Measurements from ENCODE around the gene CSTA. TPM values are rescaled to one million over a fixed set of nuclear protein-coding genes. Genes with fewer than 3 reads are reported as not detected.

The CSTA gene
- total RNA-seq, 1 experiment from 2014 or later: not detected

DNA sequence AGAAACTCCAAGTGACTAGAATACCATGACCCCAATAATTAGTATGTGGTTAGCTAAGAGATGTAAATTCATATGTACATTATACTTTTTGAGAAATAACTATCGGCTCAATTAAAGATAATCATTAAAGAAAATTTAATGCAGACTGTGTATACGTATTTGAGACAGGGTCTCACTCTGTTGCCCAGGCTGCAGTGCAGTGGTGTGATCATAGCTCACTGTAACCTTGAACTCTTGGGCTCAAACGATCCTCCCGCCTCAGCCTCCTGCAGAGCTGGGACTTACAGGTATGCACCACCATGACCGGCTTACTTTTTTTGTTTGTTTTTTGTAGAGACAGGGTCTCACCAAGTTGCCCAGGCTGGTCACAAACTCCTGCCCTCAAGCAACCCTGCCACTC is 8.7 kb upstream of the CSTA start:
- no peak for DNase-seq (ENCODE audit: low spot score)
- in situ Hi-C loops (cut with HindIII; ENCODE audit: low sequenced_read_pairs): no loop called here

DNA sequence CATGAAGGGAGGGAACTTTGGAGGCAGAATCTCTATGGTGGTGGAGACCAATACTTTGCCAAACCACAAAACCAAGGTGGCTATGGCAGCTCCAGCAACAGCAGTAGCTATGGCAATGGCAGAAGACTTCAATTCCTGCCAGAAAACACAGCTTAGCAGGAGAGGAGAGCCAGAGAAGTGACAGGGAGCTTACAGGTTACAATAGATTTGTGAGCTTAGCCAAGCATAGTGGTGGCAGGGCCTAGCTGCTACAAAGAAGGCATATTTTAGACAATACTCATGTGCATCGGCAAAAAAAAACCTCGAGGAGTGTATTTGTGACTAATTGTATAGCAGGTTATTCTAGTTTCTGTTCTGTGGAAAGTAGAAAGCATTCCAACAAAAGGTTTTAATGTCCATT is 6.4 kb upstream of the CSTA start:
- in situ Hi-C loops (cut with HindIII; ENCODE audit: low sequenced_read_pairs): no loop called here

DNA sequence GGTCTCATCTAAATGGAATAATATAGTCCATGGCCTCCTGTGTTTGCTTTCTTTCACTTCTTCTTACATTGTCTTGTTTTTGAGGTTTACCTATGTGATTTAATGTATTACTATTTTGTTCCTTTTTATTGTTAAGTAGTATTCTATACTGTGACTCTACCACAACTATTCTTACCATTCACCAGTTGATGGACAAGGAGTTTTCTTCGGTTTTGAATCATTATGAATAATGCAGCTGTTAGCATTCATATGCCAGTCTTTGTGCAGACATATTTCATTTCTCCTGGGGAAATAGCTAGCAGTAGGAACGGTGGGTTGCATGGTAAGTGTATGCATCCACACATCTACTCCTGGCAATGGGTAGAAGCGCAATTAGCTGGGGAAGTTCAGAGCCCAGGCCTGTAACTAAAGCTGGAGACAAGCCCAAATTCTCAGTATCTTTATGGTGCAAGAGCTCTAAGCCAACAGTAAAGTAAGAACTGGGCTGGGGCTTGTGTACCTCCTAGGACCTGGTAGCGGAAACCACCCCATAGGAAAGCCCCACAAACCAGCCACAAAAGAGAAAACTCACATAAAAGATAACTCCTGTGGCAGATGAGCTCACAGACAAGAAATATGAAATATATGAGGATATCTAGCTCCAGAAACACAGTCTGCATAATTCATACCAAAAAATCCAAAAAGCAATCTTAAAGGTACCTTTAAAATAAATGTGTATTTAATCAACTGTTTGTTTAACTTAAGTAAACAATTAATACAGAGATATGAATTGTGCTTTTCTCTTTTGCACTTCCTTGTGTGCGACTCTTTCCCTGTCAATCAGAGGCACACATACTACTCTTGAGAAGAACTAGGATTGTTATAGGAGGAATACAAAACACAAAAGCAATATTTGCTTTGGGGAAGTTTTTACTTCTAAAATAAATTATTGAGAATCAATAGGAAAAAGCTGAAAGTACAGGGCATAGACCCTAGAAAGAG is 2.7 kb upstream of the CSTA start:
- in situ Hi-C loops (cut with HindIII; ENCODE audit: low sequenced_read_pairs): no loop called here

More for the DNA sequence above, 6.4 kb upstream of the CSTA start:
- DNase-seq (ENCODE audit: low spot score): no peak

DNA sequence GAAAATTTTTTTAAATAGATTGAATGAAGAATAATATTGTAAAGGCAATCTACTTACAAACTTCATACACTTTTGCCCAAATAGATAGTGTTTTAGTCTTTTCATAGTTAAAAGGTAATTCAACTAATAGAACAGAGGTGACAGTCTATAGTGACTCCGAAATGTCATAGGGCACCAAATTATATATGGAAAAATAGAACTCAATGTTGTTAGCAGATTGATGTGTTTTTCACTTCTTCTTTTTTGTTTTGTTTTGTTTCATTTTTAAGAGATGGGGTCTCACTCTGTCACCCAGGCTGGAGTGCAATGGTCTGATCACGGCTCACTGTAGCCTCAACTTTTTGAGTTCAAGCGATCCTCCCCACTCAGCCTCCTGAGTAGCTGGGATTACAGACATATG is 721 bp downstream of the CSTA start:
- in situ Hi-C loops (cut with HindIII; ENCODE audit: low sequenced_read_pairs): no loop called here
- DNase-seq (ENCODE audit: low spot score): no peak

More for the DNA sequence above, 2.7 kb upstream of the CSTA start:
- DNase-seq (ENCODE audit: low spot score): no peak

DNA sequence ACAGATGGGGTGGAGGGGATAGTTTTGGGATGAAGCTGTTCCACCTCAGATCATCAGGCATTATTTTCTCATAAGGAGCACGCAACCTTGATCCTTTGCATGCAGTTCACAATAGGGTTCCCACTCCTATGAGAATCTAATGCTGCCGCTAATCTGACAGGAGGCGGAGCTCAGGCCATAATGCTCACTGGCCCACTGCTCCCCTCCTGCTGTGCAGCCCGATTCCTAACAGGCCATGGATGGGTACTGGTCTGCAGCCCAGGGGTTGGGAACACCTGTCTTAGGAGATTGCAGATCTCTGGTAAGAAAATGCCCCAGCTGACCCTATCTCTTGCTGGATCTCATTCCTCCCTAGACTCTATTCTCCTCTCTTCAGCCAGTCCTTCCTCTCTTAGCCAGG is 6.8 kb downstream of the CSTA start:
- in situ Hi-C loops (cut with HindIII; ENCODE audit: low sequenced_read_pairs): no loop called here
- DNase-seq (ENCODE audit: low spot score): no peak

DNA sequence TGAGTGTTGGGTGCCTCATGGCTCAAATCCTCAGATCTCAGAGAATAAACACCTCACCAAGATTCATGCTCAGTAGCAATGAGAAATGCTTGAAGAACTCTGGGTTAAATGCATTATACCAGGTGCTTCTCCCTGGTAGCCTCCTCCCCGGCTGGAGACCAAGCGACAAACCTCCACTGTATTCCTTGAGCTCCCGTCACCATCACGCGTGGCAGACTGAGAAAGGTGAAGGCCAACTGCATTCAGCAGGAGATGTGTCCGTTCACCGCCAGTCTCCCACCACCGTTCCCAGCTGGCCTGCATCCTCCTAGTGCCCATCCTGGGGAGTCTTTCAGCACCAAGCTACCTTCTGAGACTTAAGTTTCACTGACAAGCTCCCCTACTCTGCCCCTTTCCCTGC is 7.5 kb downstream of the CSTA start:
- no peak for DNase-seq (ENCODE audit: low spot score)
- in situ Hi-C loops (cut with HindIII; ENCODE audit: low sequenced_read_pairs): no loop called here

DNA sequence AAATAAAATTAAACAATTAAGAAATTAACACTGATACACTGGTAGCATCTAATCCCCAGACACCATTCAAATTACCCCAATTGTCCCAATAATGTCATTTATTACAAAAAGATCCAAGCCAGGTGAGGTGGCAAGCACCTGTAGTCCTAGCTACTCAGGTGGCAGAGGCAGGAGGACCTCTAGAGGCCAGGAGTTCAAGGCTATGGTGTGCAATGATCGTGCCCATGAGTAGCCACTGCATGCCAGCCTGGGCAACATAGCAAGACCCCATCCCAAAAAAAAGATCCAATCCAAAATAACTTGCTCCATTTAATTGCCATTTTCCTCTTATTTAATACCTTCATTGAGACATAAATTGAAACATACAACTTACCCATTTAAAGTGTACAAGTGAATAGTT is 17.8 kb downstream of the CSTA start:
- DNase-seq (ENCODE audit: low spot score): no peak
- in situ Hi-C loops (cut with HindIII; ENCODE audit: low sequenced_read_pairs): no loop called here

DNA sequence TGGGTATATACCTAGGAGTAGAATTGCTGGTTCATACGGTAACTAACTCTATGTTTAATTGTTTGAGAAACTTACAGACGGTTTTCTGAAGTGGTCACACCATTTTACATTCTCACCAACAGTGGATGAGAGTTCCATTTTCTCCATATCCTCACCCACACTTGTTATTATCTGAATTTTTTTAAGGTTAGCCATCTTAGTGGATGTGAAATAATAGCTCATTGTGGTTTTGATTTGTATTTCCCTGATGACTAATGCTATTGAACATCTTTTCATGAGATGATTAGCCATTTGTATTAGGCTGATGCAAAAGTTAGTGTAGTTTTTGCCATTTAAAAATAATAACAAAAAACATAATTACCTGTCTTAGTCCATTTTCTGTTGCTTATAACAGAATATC is 18.6 kb downstream of the CSTA start:
- in situ Hi-C loops (cut with HindIII; ENCODE audit: low sequenced_read_pairs): no loop called here
- DNase-seq (ENCODE audit: low spot score): no peak

DNA sequence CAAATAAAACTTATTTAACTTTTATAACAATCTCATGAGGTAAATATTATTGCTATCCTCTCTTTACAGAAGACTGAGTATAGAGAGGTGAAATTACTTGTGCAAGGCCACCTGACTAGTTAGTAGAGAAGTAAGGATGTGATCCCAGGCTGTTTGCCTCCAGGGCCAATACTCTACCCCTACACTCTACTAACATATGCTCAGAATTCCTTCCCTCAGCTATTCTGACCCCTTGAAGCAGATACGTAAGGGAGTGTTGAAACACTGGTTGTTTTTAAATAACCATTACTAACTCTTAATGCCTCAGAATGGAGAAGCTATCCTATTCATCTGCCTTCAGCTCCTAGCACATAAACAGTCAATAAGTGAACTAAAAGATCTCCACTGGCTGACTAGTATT is 24.1 kb downstream of the CSTA start:
- DNase-seq (ENCODE audit: low spot score): no peak
- in situ Hi-C loops (cut with HindIII; ENCODE audit: low sequenced_read_pairs): no loop called here

DNA sequence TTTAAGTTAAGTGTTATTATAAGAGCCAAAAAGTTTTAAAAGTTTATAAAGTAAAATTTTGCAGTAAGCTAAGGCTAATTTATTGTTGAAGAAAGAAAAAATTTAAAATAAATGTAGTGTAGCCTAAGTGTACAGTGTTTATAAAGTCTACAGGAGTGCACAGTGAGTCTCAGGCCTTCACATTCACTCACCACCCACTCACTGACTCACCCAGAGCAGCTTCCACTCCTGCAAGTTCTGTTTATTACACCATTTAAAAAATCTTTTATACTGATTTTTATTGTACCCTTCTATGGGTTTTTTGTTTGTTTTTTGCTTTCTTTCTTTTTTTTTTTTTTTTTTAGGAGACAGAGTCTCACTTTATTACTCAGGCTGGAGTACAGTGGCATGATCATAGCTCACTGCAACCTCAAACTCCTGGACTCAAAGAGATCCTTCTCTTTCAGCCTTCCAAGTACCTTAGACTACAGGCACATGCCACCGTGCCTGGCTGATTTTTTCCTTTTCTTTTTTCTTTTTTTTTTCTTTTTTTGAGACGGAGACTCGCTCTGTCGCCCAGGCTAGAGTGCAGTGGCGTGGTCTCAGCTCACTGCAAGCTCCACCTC is 25.9 kb downstream of the CSTA start:
- in situ Hi-C loops (cut with HindIII; ENCODE audit: low sequenced_read_pairs): no loop called here
- DNase-seq (ENCODE audit: low spot score): no peak

DNA sequence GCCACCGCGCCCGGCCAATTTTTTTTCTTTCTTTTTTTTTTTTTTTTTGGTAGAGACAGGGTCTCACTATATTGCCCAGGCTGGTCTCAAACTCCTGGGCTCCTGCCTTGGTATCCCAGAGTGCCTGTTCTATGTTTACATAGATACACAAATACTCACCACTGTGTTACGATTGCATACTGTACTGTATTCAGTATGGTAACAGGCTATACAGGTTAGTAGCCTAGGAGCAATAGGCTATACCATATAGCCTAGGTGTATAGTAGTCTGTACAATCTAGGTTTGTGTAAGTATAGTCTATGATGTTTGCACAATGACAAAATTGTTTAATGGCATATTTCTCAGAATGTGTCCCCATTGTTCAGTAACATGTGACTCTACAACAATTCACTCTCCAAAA is 26.6 kb downstream of the CSTA start:
- DNase-seq (ENCODE audit: low spot score): no peak
- in situ Hi-C loops (cut with HindIII; ENCODE audit: low sequenced_read_pairs): no loop called here

DNA sequence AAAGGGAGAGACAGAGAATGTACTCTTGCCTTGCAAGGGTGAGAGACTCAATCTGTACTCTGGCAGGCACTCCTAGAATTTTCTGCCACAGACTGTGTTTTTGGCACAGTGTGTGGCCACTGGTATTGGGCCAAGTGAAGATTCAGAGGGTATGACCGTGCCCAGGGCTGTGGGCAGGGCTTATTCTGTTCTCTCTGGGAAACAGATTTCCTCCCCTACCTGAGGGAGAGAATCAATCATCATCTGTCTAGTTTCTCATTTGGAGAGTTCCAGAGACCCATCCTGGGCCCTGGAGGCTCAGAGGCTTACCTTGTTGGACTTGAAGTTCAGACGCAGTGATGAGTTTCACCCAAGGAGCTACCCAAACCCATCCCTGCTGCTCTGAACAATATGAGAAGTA is 28.2 kb downstream of the CSTA start:
- DNase-seq (ENCODE audit: low spot score): peak; percentile 48
- in situ Hi-C loops (cut with HindIII; ENCODE audit: low sequenced_read_pairs): no loop called here

DNA sequence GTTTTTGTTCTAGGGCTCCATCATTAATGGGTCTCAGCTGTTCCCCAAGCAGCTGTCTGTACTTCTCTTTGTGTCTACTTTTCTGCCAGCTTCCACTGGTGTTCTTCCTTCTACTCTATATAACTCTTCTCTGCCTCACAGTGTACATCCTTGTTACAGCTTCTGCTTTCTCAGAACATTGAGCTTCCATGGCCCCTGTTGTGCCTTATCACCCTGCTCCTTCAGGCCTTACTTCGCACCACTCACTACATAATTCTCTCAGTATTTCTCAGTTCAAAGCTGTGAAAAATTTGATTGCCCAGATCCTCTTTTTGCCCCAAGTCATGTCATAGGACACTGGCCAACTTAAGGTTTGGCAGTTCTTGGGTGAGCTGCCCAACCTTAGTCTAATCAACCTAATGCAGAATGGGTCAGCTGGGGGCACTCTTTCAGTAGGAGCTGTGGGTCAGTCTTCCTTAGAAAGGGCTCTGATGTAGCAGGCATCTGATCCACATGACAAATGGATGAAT is 28.9 kb downstream of the CSTA start:
- no peak for DNase-seq (ENCODE audit: low spot score)
- in situ Hi-C loops (cut with HindIII; ENCODE audit: low sequenced_read_pairs): no loop called here

DNA sequence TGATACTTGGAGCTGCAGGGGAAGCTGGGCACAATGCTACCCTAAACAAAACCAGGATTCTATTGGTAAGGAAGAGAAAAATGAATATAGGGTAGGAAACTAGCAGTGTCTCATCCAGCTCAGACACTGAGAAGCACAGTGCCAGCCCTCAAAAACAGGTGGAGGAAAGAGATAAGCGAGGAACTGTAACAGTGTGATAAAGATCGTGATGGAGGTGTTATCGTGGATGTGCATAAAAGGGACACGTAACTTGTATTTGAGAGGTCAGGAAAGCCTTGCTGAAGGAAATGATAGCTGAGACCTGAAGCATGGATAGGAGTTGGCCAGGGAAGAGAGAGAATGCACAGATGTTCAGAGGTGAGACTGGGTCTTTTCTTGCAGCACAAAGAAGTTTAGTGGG is 30.6 kb downstream of the CSTA start:
- no peak for DNase-seq (ENCODE audit: low spot score)
- in situ Hi-C loops (cut with HindIII; ENCODE audit: low sequenced_read_pairs): no loop called here

DNA sequence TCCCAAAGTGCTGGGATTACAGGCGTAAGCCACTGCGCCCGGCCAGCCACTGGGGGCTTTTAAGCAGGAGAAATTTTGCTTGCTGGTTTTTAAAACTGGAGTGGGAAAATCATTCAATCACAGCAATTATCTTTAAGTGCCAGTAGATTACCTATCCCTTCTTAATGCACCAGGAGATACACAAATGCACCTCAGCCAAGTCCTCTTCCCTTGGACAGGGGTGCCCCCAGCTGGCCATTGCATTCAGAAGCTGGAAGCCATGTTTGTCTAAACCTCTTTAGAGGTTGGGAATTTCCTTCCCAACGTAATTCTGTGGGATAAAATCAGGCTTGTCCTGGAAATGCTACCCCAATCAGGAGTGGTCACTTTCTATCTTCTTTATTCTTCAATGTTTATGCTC is 31.4 kb downstream of the CSTA start:
- in situ Hi-C loops (cut with HindIII; ENCODE audit: low sequenced_read_pairs): no loop called here
- DNase-seq (ENCODE audit: low spot score): peak; percentile 19

DNA sequence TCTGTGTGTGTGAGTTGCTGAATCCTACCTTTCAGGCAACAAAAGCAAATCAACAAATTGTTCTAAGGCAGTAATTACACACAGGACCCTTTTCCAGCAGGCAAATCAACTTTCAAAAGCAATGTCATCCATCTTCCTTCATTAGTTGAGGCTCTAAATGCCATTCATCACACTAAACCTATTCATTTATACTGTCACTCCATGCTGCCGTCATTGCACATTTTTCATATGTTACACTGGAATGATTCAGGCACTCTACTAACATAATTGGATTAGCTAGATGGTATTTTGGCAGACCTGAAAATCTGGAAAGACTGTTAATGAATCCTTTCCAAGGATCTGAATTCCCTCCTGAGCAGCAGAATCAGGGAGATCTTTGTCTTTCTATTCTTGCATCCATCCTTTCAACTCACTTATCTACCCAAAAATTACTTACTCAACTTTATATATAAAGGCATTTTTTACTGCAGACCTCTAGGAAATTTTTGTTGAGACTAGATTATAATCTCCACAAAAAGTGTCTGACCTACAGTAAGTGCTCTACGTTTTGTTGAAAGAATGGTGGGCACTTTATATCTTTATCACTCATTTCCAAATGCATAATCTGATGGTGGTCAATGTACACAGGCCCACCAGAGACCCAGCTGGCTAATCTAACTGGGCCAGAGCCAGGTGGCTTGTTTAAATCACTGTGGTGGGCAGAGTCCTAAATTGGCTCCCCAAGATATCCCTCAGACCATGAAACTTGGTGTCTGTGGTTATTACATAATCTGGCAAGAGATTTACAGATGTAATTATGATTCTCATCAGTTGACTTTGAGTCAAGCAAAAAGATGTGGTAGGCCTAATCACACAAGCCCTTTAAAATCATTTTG is 33.0 kb downstream of the CSTA start:
- in situ Hi-C loops (cut with HindIII; ENCODE audit: low sequenced_read_pairs): no loop called here
- no peak for DNase-seq (ENCODE audit: low spot score)

DNA sequence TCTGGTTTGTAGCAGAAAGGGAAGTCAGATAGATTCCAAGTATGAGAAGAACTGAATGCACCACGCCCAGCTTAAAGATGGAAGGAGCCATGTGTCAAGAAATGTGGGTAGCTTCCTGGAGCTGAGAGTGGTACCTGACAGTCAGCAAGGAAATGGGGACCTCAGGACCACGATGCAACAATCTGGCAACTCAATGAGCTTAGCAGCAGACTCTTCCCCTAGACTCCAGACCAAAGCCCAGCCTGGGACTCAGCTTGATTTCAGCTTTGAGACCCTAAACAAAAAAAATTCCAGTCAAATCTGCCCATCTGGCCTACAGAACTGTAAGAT is 33.6 kb downstream of the CSTA start:
- no peak for DNase-seq (ENCODE audit: low spot score)
- in situ Hi-C loops (cut with HindIII; ENCODE audit: low sequenced_read_pairs): no loop called here

DNA sequence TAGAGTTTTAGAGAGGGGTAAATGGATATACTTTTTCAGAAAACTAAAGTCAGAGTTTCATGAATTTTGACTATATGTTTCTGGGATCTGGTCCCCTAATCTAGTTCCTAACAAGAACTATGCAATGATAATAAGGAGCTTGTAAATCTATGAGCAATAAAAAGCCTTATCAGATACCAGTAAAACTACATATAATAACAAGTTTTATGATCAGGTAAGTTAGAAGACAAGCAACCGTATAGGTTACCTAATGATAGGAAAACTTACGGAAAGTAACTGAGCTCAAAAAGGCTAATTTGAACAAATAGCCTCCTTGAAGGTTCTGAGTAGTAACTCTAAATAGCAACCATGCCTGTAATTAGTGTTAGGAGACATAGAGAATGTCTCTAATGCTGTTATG is 37.0 kb downstream of the CSTA start:
- no peak for DNase-seq (ENCODE audit: low spot score)
- in situ Hi-C loops (cut with HindIII; ENCODE audit: low sequenced_read_pairs): no loop called here

DNA sequence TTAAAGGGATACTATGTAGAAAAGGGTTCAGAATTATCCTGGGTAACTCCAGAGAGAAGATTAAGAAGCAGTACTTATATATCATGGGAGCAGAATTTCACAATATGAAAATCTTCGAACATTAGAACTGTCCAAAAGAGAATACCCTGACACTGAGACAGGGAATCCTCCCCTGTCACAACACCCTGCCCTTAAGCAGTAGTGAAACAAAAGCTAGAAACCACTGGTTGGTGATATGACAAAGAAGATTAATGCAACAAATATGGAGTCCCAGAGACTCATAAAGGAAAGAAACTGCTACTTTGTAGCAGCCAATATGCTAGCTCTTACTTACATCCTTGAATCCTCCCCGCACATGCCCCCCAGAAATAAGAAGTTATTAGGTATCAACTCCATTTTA is 39.4 kb downstream of the CSTA start:
- in situ Hi-C loops (cut with HindIII; ENCODE audit: low sequenced_read_pairs): no loop called here
- no peak for DNase-seq (ENCODE audit: low spot score)

DNA sequence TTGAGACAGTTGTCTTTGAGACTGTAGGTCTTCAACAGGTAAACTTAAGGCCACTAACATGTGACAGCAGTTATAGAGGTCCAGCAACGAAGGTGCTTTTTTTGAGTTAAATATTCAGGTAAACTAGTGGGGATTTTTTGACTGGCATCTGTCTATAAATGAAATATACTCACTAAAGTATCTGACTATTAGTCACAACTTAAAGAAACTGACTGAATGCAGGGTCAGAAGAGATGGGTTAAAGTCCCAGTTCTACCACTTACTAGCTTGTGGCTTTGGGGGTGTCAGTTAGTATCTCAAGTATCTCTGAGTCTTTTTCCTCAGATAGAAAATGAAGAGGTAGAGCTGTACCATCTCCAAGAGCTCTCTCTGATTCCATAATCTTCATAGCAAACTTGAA is 40.0 kb downstream of the CSTA start:
- in situ Hi-C loops (cut with HindIII; ENCODE audit: low sequenced_read_pairs): no loop called here
- no peak for DNase-seq (ENCODE audit: low spot score)

Measured in G401 (cell line).